IMR-90 (cell line): ENCODE data around the gene H2BK1. TPM values are rescaled to one million over a fixed set of nuclear protein-coding genes. Genes with fewer than 3 reads are reported as not detected.

ENCODE experiments used
- ATAC-seq: fragments of 200-7000 bp; cut with Tn5 transposase; 2 replicates; pipeline ENCODE4 v1.9.1; 2020; ENCODE audit warnings: low read depth, mild to moderate bottlenecking, moderate library complexity
- BruUV-seq: library from RNA; stranded (reverse); fragments of 400-500 nt; replicated peaks from 2 replicates; lab custom pipeline; 2021; lab: Mats Ljungman, UMichigan
- CTCF ChIA-PET: fragments of 300-600 bp; formaldehyde crosslinking; extraction: SDS; loops from one replicate; lab custom pipeline; 2021; ENCODE audit warnings: antibody characterized with exemption; lab: Yijun Ruan, JAX
- POLR2A ChIA-PET: fragments of 300-600 bp; sonication (Branson Sonifier 250); formaldehyde crosslinking; loops from one replicate; lab custom pipeline; 2022; ENCODE audit warnings: antibody characterized with exemption; ENCODE audit not compliant: unreplicated experiment; lab: Charles Lee
- DNase-seq: peaks from one replicate; pipeline ENCODE4 v3.0.0; 2013
- H2AFZ ChIP-seq: replicated peaks from 2 replicates; pipeline ENCODE3; 2013; ENCODE audit warnings: low read length, mild to moderate bottlenecking; ENCODE audit not compliant: poor library complexity
- H2AK5ac ChIP-seq: 2 replicates; pipeline ENCODE4 v1.6.1; 2013; ENCODE audit warnings: low read depth, low read length, inconsistent platforms
- H2AK9ac ChIP-seq: replicated peaks from 2 replicates; pipeline ENCODE3; 2013; ENCODE audit warnings: mild to moderate bottlenecking, low read depth, low read length, moderate library complexity; ENCODE audit not compliant: poor library complexity
- H2BK120ac ChIP-seq: 2 replicates; pipeline ENCODE4 v1.6.1; 2013; ENCODE audit warnings: low read depth, low read length, inconsistent platforms
- H2BK15ac ChIP-seq: 3 replicates; pipeline ENCODE4 v1.6.1; 2013; ENCODE audit warnings: low read depth, low read length, inconsistent platforms
- H2BK20ac ChIP-seq: 2 replicates; pipeline ENCODE4 v1.6.1; 2013; ENCODE audit warnings: low read depth, mild to moderate bottlenecking, inconsistent platforms, low read length, moderate library complexity
- H2BK5ac ChIP-seq: 2 replicates; pipeline ENCODE4 v1.6.1; 2013; ENCODE audit warnings: mild to moderate bottlenecking, low read depth, low read length, inconsistent platforms; ENCODE audit not compliant: poor library complexity, severe bottlenecking
- H3K14ac ChIP-seq: replicated peaks from 2 replicates; pipeline ENCODE4 v1.6.1; 2013; ENCODE audit warnings: low read depth, low read length, inconsistent platforms
- H3K18ac ChIP-seq: 2 replicates; pipeline ENCODE4 v1.6.1; 2013; ENCODE audit warnings: low read depth, low read length, control low read depth
- H3K23ac ChIP-seq: 2 replicates; pipeline ENCODE4 v1.6.1; 2013; ENCODE audit warnings: low read depth, low read length, inconsistent platforms
- H3K27ac ChIP-seq: 2 replicates; pipeline ENCODE4 v1.5.1; 2013; ENCODE audit warnings: mild to moderate bottlenecking, control low read depth, low read length; ENCODE audit not compliant: insufficient read depth
- H3K27me3 ChIP-seq: 2 replicates; pipeline ENCODE4 v1.6.1; 2013; ENCODE audit warnings: low read length; ENCODE audit not compliant: control insufficient read depth, insufficient read depth
- H3K36me3 ChIP-seq: 2 replicates; pipeline ENCODE4 v1.6.1; 2013; ENCODE audit warnings: low read length, mixed read lengths; ENCODE audit not compliant: control insufficient read depth, insufficient read depth
- H3K4ac ChIP-seq: 2 replicates; pipeline ENCODE4 v1.6.1; 2013; ENCODE audit warnings: low read depth, low read length, inconsistent platforms
- H3K4me1 ChIP-seq: 2 replicates; pipeline ENCODE4 v1.6.1; 2013; ENCODE audit warnings: low read length, mixed read lengths; ENCODE audit not compliant: control insufficient read depth, insufficient read depth
- H3K4me2 ChIP-seq: 2 replicates; pipeline ENCODE4 v1.6.1; 2013; ENCODE audit warnings: low read depth, mild to moderate bottlenecking, control low read depth, low read length, moderate library complexity
- H3K4me3 ChIP-seq: 2 replicates; pipeline ENCODE4 v1.5.1; 2013; ENCODE audit warnings: low read depth, mild to moderate bottlenecking, control low read depth, low read length, moderate library complexity; ENCODE audit not compliant: insufficient read depth
- H3K56ac ChIP-seq: 2 replicates; pipeline ENCODE4 v1.6.1; 2013; ENCODE audit warnings: low read length, inconsistent platforms; ENCODE audit not compliant: insufficient read depth; ENCODE audit errors: extremely low read depth
- H3K79me1 ChIP-seq, 2 experiments: 2 replicates each; pipeline ENCODE4 v1.6.1; 2013; ENCODE audit warnings: low read length in 2 of 2, inconsistent platforms in 1 of 2, low read depth in 1 of 2
- H3K9ac ChIP-seq: 2 replicates; pipeline ENCODE4 v1.6.1; 2013; ENCODE audit warnings: low read depth, low read length, control low read depth
- H3K9me1 ChIP-seq: 2 replicates; pipeline ENCODE4 v1.6.1; 2013; ENCODE audit warnings: low read length, inconsistent platforms; ENCODE audit not compliant: insufficient read depth
- H3K9me3 ChIP-seq: 2 replicates; pipeline ENCODE4 v1.6.1; 2013; ENCODE audit warnings: low read length; ENCODE audit not compliant: control insufficient read depth, insufficient read depth
- H4K20me1 ChIP-seq: 2 replicates; pipeline ENCODE4 v1.6.1; 2013; ENCODE audit warnings: low read length, inconsistent platforms; ENCODE audit not compliant: insufficient read depth
- H4K5ac ChIP-seq: 2 replicates; pipeline ENCODE4 v1.6.1; 2013; ENCODE audit warnings: mild to moderate bottlenecking, low read depth, low read length, control low read depth
- H4K8ac ChIP-seq, 2 experiments: 2 replicates each; pipeline ENCODE4 v1.6.1; 2013; ENCODE audit warnings: low read depth in 2 of 2, low read length in 2 of 2, control low read depth in 1 of 2, inconsistent platforms in 1 of 2
- H4K91ac ChIP-seq: 2 replicates; pipeline ENCODE4 v1.6.1; 2013; ENCODE audit warnings: low read depth, low read length, inconsistent platforms; ENCODE audit not compliant: insufficient read depth
- CEBPB ChIP-seq: IDR thresholded peaks from 2 replicates; pipeline ENCODE4 v1.6.1; 2012; ENCODE audit warnings: low read depth, low read length, improper control_type of control experiment
- ELK1 ChIP-seq: fragments of 150-350 bp; IDR thresholded peaks from 2 replicates; pipeline ENCODE4 v1.6.1; 2016; ENCODE audit warnings: low read depth, mild to moderate bottlenecking, low read length, moderate library complexity, borderline replicate concordance
- MAFK ChIP-seq: IDR thresholded peaks from 2 replicates; pipeline ENCODE4 v1.6.1; 2012; ENCODE audit warnings: low read depth, low read length, improper control_type of control experiment
- MXI1 ChIP-seq: IDR thresholded peaks from 2 replicates; pipeline ENCODE4 v1.6.1; 2012; ENCODE audit warnings: low read depth, mild to moderate bottlenecking, low read length, moderate library complexity, borderline replicate concordance
- RAD21 ChIP-seq: IDR thresholded peaks from 2 replicates; pipeline ENCODE4 v1.6.1; 2012; ENCODE audit warnings: low read length, improper control_type of control experiment
- RFX5 ChIP-seq: IDR thresholded peaks from 2 replicates; pipeline ENCODE4 v1.8.0; 2012; ENCODE audit warnings: low read depth, mild to moderate bottlenecking, low read length, moderate library complexity
- SMC3 ChIP-seq: fragments of 150-350 bp; IDR thresholded peaks from 2 replicates; pipeline ENCODE4 v1.6.1; 2016; ENCODE audit warnings: low read depth, mild to moderate bottlenecking, antibody characterized with exemption, low read length, moderate library complexity
- USF2 ChIP-seq: fragments of 150-350 bp; IDR thresholded peaks from 2 replicates; pipeline ENCODE4 v1.6.1; 2017; ENCODE audit warnings: mild to moderate bottlenecking, antibody characterized with exemption, low read length, low read depth
- WGBS, 2 experiments: methylation state at CpG; one replicate each; pipeline versions ENCODE4 v1.1.5 to v1.1.7; 2013; ENCODE audit warnings: missing lambda C conversion rate in 2 of 2; ENCODE audit not compliant: insufficient read length in 1 of 2; ENCODE audit errors: extremely low coverage in 2 of 2; 5-methylcytosine and 5-hydroxymethylcytosine counted together
- dilution Hi-C: fragments of 300-500 bp; cut with HindIII; formaldehyde crosslinking; loops from one replicate; pipeline ENCODE4 v1.14.3; 2018; ENCODE audit warnings: low sequenced_read_pairs; ENCODE audit not compliant: unreplicated experiment
- in situ Hi-C: fragments of 300-500 bp; cut with MboI; formaldehyde crosslinking; loops from 3 replicates; pipeline ENCODE4 v1.14.3; 2019; ENCODE audit warnings: low sequenced_read_pairs, inconsistent platforms, mixed read lengths
- intact Hi-C: fragments of 100-400 bp; cut with micrococcal nuclease; formaldehyde crosslinking; loops from 2 replicates; pipeline ENCODE4 v1.10.0; 2022
- polyA plus RNA-seq, 3 experiments: library from polyadenylated mRNA; depleted of rRNA; stranded (reverse); fragments of >200 nt; gene quantifications; 2 replicates each; pipeline ENCODE4 v1.2.3, GENCODE V29; 2012; ENCODE audit warnings: low replicate concordance in 1 of 3
- total RNA-seq: library from RNA; depleted of rRNA; stranded (reverse); fragments of >200 nt; gene quantifications from 2 replicates; pipeline ENCODE4 v1.2.3, GENCODE V29; 2012
- TF ChIP-seq, protein P1 (sequence below): conservative IDR thresholded peaks from 2 replicates; pipeline ENCODE4 v1.5.1; 2012; ENCODE audit warnings: mild to moderate bottlenecking, low read depth, low read length, improper control_type of control experiment

H2BK1 gene
- total and polyA plus RNA-seq, 2 of the 4 experiments (the other 2 are of a cell fraction), result not detected

- Histone ChIP-seq H2BK15ac (no peak overlapping the region), H3K27ac (no peak overlapping the region), H2AFZ (no peak overlapping the region), H3K4me3 (no peak overlapping the region), H3K79me1 (no peaks in the 10 kb centered on the region), H3K56ac (no peak overlapping the region), H2AK9ac (no peak overlapping the region), H3K4me2 (no peak overlapping the region), H3K14ac (no peak overlapping the region), H2BK20ac (no peak overlapping the region), H3K9ac (no peak overlapping the region), H4K20me1 (no peaks in the 10 kb centered on the region), H4K91ac (no peak overlapping the region), H3K18ac (no peak overlapping the region), H4K8ac (no peak overlapping the region), H3K36me3 (no peaks in the 10 kb centered on the region), H2BK5ac (no peak overlapping the region), H3K4ac (no peak overlapping the region), H4K5ac (no peak overlapping the region), H3K27me3 (peaks cover 78% of the 10 kb centered on the region), H3K9me3 (no peaks in the 10 kb centered on the region), H3K23ac (no peak overlapping the region), H3K9me1 (no peaks in the 10 kb centered on the region), H3K4me1 (no peaks in the 10 kb centered on the region), H2AK5ac (no peak overlapping the region), H2BK120ac (no peak overlapping the region)
- CTCF ChIA-PET, result no interaction called here
- no peak for TF ChIP-seq MXI1
- TF ChIP-seq RAD21, result no peak
- no peak for TF ChIP-seq RFX5
- TF ChIP-seq, protein P1, sequence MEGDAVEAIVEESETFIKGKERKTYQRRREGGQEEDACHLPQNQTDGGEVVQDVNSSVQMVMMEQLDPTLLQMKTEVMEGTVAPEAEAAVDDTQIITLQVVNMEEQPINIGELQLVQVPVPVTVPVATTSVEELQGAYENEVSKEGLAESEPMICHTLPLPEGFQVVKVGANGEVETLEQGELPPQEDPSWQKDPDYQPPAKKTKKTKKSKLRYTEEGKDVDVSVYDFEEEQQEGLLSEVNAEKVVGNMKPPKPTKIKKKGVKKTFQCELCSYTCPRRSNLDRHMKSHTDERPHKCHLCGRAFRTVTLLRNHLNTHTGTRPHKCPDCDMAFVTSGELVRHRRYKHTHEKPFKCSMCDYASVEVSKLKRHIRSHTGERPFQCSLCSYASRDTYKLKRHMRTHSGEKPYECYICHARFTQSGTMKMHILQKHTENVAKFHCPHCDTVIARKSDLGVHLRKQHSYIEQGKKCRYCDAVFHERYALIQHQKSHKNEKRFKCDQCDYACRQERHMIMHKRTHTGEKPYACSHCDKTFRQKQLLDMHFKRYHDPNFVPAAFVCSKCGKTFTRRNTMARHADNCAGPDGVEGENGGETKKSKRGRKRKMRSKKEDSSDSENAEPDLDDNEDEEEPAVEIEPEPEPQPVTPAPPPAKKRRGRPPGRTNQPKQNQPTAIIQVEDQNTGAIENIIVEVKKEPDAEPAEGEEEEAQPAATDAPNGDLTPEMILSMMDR, result no peak
- no peak for TF ChIP-seq CEBPB
- no peak for TF ChIP-seq SMC3
- TF ChIP-seq ELK1, result no peak
- no peak for TF ChIP-seq USF2
- no peak for TF ChIP-seq MAFK
- 73% methylated on average over 5 of the region's 8 CpGs; no CpG with 5 or more reads in 1 of the 2 experiments for WGBS, 2 experiments
- no peak for DNase-seq
- dilution Hi-C loops (no loop called here), in situ Hi-C loops (no loop called here), intact Hi-C loops (no loop called here)
- no peak for ATAC-seq
- BruUV-seq, result no TSS peak
- POLR2A ChIA-PET, result interaction anchor here (0.6 kb wide), 1 partner anchor 72 kb away, joined by 3 read pairs; no protein-coding TSS in a partner anchor
Observed at GRCh38 chr7:151179287-151179860, 30.9 kb downstream of the H2BK1 start.
